ENCODE measurements around the gene PAK1.

PAK1 gene

GRCh38 chr11:77361184-77361583 lies 112.7 kb downstream of the PAK1 start:
- no peak for DNase-seq

- no peak for DNase-seq
Measured at GRCh38 chr11:77359481-77359880, 114.4 kb downstream of the PAK1 start.

- no peak for DNase-seq
Measured at GRCh38 chr11:77353131-77353530, 120.8 kb downstream of the PAK1 start.

GRCh38 chr11:77351281-77351886 lies 122.5 kb downstream of the PAK1 start:
- no peak for DNase-seq

GRCh38 chr11:77347948-77348347 lies 125.9 kb downstream of the PAK1 start:
- DNase-seq: no peak

- DNase-seq: no peak
Measured at GRCh38 chr11:77346906-77347603, 126.8 kb downstream of the PAK1 start.

GRCh38 chr11:77345621-77346020 lies 128.3 kb downstream of the PAK1 start:
- no peak for DNase-seq

GRCh38 chr11:77340501-77340900 lies 133.4 kb downstream of the PAK1 start:
- DNase-seq: no peak

- DNase-seq: no peak
Measured at GRCh38 chr11:77332259-77332658, 141.6 kb downstream of the PAK1 start.

GRCh38 chr11:77325159-77325558 lies 148.7 kb downstream of the PAK1 start:
- DNase-seq: no peak

- DNase-seq: no peak
Measured at GRCh38 chr11:77324508-77324907, 149.4 kb downstream of the PAK1 start.

- DNase-seq: no peak
Measured at GRCh38 chr11:77322926-77323590, 150.8 kb downstream of the PAK1 start.

- DNase-seq: no peak
Measured at GRCh38 chr11:77322506-77322905, 151.4 kb downstream of the PAK1 start.

GRCh38 chr11:77320351-77320750 lies 153.5 kb downstream of the PAK1 start:
- DNase-seq: no peak

- DNase-seq: no peak
Measured at GRCh38 chr11:77318600-77318999, 155.3 kb downstream of the PAK1 start.

GRCh38 chr11:77316733-77317342 lies 157.1 kb downstream of the PAK1 start:
- DNase-seq: no peak

GRCh38 chr11:77312107-77312506 lies 161.8 kb downstream of the PAK1 start:
- DNase-seq: no peak

GRCh38 chr11:77311701-77312100 lies 162.2 kb downstream of the PAK1 start:
- DNase-seq: no peak

- DNase-seq: no peak
Measured at GRCh38 chr11:77310721-77311120, 163.2 kb downstream of the PAK1 start.

GRCh38 chr11:77309401-77310085 lies 164.4 kb downstream of the PAK1 start:
- no peak for DNase-seq

- DNase-seq: no peak
Measured at GRCh38 chr11:77308838-77309237, 165.1 kb downstream of the PAK1 start.

GRCh38 chr11:77303328-77303727 lies 170.6 kb downstream of the PAK1 start:
- DNase-seq: no peak

GRCh38 chr11:77302752-77303151 lies 171.1 kb downstream of the PAK1 start:
- DNase-seq: no peak

All from NCI-H748 treated with DMSO at 0.1 percent for 48 hours (cell line).